ENCODE measurements around the gene LILRA2.

DNA sequence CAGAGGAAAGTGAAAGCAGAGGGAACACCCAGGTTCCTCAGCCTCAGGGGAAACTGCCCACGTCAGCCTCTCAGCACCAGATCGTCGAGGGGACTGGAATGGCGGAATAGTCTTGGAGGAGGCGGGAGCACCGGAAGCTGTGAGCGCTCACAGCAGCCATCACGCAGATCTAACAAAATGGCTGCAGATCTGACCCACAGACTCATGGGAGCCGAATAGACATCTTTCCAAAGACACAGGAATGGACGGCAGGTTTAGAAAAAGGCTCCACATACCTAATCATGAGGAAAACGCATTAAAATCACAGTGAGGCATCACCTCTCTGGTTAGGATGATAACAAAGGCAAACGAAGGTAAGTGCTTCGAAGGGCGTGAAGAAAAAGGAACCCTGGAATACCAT is 11.8 kb upstream of the LILRA2 start:
- no peak for TF ChIP-seq GTF2F1 (IDR thresholded peaks at IDR 0.05; ENCODE audit: low read length)
- TF ChIP-seq, protein P1, sequence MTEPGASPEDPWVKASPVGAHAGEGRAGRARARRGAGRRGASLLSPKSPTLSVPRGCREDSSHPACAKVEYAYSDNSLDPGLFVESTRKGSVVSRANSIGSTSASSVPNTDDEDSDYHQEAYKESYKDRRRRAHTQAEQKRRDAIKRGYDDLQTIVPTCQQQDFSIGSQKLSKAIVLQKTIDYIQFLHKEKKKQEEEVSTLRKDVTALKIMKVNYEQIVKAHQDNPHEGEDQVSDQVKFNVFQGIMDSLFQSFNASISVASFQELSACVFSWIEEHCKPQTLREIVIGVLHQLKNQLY (CRISPR knock-in tag; IDR thresholded peaks at IDR 0.05): no peak
- no peak for TF ChIP-seq CCAR2 (optimal IDR thresholded peaks at IDR 0.05; ENCODE audit: low read depth, low read length)
- TF ChIP-seq, protein P2, sequence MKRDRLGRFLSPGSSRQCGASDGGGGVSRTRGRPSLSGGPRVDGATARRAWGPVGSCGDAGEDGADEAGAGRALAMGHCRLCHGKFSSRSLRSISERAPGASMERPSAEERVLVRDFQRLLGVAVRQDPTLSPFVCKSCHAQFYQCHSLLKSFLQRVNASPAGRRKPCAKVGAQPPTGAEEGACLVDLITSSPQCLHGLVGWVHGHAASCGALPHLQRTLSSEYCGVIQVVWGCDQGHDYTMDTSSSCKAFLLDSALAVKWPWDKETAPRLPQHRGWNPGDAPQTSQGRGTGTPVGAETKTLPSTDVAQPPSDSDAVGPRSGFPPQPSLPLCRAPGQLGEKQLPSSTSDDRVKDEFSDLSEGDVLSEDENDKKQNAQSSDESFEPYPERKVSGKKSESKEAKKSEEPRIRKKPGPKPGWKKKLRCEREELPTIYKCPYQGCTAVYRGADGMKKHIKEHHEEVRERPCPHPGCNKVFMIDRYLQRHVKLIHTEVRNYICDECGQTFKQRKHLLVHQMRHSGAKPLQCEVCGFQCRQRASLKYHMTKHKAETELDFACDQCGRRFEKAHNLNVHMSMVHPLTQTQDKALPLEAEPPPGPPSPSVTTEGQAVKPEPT (CRISPR knock-in tag; IDR thresholded peaks at IDR 0.05; ENCODE audit: low read depth): no peak
